Panc1 (cell line): ENCODE data around the gene NFATC1. TPM values are rescaled to one million over a fixed set of nuclear protein-coding genes. Genes with fewer than 3 reads are reported as not detected.

Experiments
- ATAC-seq: fragments of 200-7000 bp; cut with Tn5 transposase; 2 replicates; pipeline ENCODE4 v1.9.1; 2020; ENCODE audit warnings: mild to moderate bottlenecking, moderate library complexity
- BruUV-seq: library from RNA; stranded (reverse); fragments of 400-500 nt; replicated peaks from 2 replicates; lab custom pipeline; 2021; lab: Mats Ljungman, UMichigan
- CTCF ChIA-PET: fragments of 300-600 bp; sonication (Branson Sonifier 250); formaldehyde crosslinking; loops from one replicate; lab custom pipeline; 2022; ENCODE audit warnings: antibody characterized with exemption; lab: Charles Lee
- POLR2A ChIA-PET: fragments of 300-600 bp; sonication (Branson Sonifier 250); formaldehyde crosslinking; loops from one replicate; lab custom pipeline; 2022; ENCODE audit warnings: antibody characterized with exemption; lab: Charles Lee
- DNase-seq: peaks from one replicate; pipeline ENCODE4 v3.0.0-alpha.2; 2010; ENCODE audit warnings: low read depth, low spot score
- H3K27ac ChIP-seq: 2 replicates; pipeline ENCODE4 v1.5.1; 2011; ENCODE audit warnings: mild to moderate bottlenecking, low read length, inconsistent platforms
- H3K27me3 ChIP-seq: fragments of 200-500 bp; sonication (Bioruptor generic); 2 replicates; pipeline ENCODE4 v1.6.0; 2014; ENCODE audit warnings: low read length, inconsistent platforms; ENCODE audit not compliant: control insufficient read depth, insufficient read depth
- H3K36me3 ChIP-seq: fragments of 200-500 bp; sonication (Bioruptor generic); 2 replicates; pipeline ENCODE4 v1.5.1; 2014; ENCODE audit warnings: inconsistent platforms, mild to moderate bottlenecking, low read length, moderate library complexity; ENCODE audit not compliant: control insufficient read depth, insufficient read depth
- H3K4me1 ChIP-seq: 2 replicates; pipeline ENCODE4 v1.5.1; 2011; ENCODE audit warnings: inconsistent platforms, mild to moderate bottlenecking, low read length, moderate library complexity; ENCODE audit not compliant: control insufficient read depth, insufficient read depth
- H3K4me3 ChIP-seq, 2 experiments: 2 replicates each; pipeline ENCODE4 v1.5.1; 2011 to 2012; ENCODE audit warnings: low read depth in 2 of 2, low read length in 2 of 2, mild to moderate bottlenecking in 2 of 2, inconsistent platforms in 1 of 2, moderate library complexity in 1 of 2
- H3K9me3 ChIP-seq: fragments of 200-500 bp; sonication (Bioruptor generic); 2 replicates; pipeline ENCODE4 v1.5.1; 2014; ENCODE audit warnings: low read depth, mild to moderate bottlenecking, inconsistent platforms, low read length, moderate library complexity; ENCODE audit not compliant: control insufficient read depth, insufficient read depth
- POLR2AphosphoS5 ChIP-seq: IDR thresholded peaks from 2 replicates; pipeline ENCODE4 v1.6.1; 2012; ENCODE audit warnings: mild to moderate bottlenecking, low read depth, low read length, moderate library complexity
- SIN3A ChIP-seq: IDR thresholded peaks from 2 replicates; pipeline ENCODE4 v1.6.1; 2012; ENCODE audit warnings: low read depth, mild to moderate bottlenecking, low read length, moderate library complexity, borderline replicate concordance; ENCODE audit not compliant: insufficient read depth
- TCF7L2 ChIP-seq: IDR thresholded peaks from 2 replicates; pipeline ENCODE4 v1.6.1; 2011; ENCODE audit warnings: mild to moderate bottlenecking, low read depth, low read length, inconsistent platforms
- in situ Hi-C: cut with HindIII; loops from 2 replicates; pipeline ENCODE4 v1.10.0; 2016; ENCODE audit warnings: low sequenced_read_pairs, low pct_unique_long_range_greater_than_20kb
- intact Hi-C: fragments of 100-400 bp; cut with micrococcal nuclease; formaldehyde crosslinking; loops from one replicate; pipeline ENCODE4 v1.10.0; 2022; ENCODE audit not compliant: unreplicated experiment
- total RNA-seq: library from RNA; stranded (reverse); gene quantifications from one replicate; pipeline ENCODE4 v1.2.1, GENCODE V29; 2021; ENCODE audit not compliant: unreplicated experiment
- TF ChIP-seq, protein P1 (sequence below), 2 experiments: IDR thresholded peaks; 2 replicates each; pipeline ENCODE4 v1.6.1; 2011 to 2012; ENCODE audit warnings: low read depth in 2 of 2, control low read depth in 1 of 2, low read length in 1 of 2, mild to moderate bottlenecking in 1 of 2, moderate library complexity in 1 of 2; ENCODE audit not compliant: insufficient read depth in 1 of 2
- TF ChIP-seq, protein P2 (sequence below): fragments of 450-650 bp; IDR thresholded peaks from 2 replicates; pipeline ENCODE4 v1.5.1; 2017; ENCODE audit warnings: mild to moderate bottlenecking

NFATC1 gene
- total RNA-seq, 1 experiment from 2014 or later = 30.8 TPM

DNA sequence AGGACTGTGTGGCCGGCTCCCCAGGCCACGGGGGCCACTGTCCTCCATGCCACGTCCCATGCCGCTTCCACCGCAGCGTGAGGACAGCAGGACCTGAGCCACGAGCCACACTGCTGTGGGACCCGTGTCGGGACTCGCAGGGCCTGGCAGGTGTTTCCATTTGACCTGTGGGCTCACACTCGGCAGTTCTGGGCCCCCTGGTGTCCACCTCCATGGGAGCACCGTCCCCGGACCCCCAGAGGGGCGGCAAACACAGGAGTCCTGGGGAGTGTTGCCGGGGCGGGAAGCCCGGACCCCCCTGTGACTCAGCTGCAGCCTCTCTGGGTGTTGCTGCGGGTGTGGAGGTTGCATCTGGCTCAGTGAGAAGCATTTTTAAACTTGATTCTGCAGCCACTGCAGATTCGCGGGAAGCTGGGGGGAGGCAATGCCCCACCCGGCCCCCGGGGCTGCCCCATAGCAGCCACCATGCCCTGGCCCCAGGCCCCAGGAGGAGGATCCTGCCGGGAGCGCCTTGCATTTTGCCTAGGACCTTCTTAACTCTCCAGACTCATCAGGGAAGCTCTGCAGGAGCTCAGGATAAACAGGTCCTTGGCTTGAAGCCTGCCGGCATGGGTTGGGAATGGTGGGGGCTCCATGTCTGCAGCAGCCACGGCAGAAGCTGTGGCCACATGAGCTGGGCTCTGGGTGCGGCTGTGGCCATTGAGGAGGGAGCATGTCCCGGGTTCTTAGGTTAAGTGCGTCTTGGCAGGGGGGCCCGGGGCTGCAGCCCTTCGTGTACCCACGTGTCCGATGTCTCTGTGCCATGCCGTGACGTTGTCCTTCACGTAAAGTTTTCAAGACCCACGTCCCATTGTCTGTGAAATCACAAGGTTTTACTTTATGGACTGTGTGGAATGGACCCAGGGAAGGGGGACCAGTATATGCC, 30.9 kb downstream of the NFATC1 start:
- H3K36me3 ChIP-seq = no peaks in the 10 kb centered on the region
- in situ Hi-C loops = no loop called here
- no peaks in the 10 kb centered on the region for H3K9me3 ChIP-seq
- TF ChIP-seq, protein P1, sequence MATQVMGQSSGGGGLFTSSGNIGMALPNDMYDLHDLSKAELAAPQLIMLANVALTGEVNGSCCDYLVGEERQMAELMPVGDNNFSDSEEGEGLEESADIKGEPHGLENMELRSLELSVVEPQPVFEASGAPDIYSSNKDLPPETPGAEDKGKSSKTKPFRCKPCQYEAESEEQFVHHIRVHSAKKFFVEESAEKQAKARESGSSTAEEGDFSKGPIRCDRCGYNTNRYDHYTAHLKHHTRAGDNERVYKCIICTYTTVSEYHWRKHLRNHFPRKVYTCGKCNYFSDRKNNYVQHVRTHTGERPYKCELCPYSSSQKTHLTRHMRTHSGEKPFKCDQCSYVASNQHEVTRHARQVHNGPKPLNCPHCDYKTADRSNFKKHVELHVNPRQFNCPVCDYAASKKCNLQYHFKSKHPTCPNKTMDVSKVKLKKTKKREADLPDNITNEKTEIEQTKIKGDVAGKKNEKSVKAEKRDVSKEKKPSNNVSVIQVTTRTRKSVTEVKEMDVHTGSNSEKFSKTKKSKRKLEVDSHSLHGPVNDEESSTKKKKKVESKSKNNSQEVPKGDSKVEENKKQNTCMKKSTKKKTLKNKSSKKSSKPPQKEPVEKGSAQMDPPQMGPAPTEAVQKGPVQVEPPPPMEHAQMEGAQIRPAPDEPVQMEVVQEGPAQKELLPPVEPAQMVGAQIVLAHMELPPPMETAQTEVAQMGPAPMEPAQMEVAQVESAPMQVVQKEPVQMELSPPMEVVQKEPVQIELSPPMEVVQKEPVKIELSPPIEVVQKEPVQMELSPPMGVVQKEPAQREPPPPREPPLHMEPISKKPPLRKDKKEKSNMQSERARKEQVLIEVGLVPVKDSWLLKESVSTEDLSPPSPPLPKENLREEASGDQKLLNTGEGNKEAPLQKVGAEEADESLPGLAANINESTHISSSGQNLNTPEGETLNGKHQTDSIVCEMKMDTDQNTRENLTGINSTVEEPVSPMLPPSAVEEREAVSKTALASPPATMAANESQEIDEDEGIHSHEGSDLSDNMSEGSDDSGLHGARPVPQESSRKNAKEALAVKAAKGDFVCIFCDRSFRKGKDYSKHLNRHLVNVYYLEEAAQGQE (IDR thresholded peaks at IDR 0.05; ENCODE audit: insufficient read depth in 1 of 2, low read depth in 2 of 2, low read length in 1 of 2) = no peak
- no peak for TF ChIP-seq SIN3A
- TF ChIP-seq, protein P2, sequence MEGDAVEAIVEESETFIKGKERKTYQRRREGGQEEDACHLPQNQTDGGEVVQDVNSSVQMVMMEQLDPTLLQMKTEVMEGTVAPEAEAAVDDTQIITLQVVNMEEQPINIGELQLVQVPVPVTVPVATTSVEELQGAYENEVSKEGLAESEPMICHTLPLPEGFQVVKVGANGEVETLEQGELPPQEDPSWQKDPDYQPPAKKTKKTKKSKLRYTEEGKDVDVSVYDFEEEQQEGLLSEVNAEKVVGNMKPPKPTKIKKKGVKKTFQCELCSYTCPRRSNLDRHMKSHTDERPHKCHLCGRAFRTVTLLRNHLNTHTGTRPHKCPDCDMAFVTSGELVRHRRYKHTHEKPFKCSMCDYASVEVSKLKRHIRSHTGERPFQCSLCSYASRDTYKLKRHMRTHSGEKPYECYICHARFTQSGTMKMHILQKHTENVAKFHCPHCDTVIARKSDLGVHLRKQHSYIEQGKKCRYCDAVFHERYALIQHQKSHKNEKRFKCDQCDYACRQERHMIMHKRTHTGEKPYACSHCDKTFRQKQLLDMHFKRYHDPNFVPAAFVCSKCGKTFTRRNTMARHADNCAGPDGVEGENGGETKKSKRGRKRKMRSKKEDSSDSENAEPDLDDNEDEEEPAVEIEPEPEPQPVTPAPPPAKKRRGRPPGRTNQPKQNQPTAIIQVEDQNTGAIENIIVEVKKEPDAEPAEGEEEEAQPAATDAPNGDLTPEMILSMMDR = no peak
- no peak for TF ChIP-seq TCF7L2
- no peak for TF ChIP-seq POLR2AphosphoS5
- H3K27ac ChIP-seq = no peak overlapping the region
- H3K27me3 ChIP-seq = no peaks in the 10 kb centered on the region
- ChIA-PET CTCF (interaction anchor here (0.6 kb wide), 1 partner anchor 30 kb away, joined by 8 read pairs; no protein-coding TSS in a partner anchor), POLR2A (no interaction called here)
- DNase-seq (no peak), ATAC-seq (0 out of 2 replicates have a peak, but pooled peaks have one; percentile 14)
- intact Hi-C loops = no loop called here
- H3K4me3 ChIP-seq = no peak overlapping the region
- H3K4me1 ChIP-seq = no peaks in the 10 kb centered on the region
- no TSS peak for BruUV-seq

DNA sequence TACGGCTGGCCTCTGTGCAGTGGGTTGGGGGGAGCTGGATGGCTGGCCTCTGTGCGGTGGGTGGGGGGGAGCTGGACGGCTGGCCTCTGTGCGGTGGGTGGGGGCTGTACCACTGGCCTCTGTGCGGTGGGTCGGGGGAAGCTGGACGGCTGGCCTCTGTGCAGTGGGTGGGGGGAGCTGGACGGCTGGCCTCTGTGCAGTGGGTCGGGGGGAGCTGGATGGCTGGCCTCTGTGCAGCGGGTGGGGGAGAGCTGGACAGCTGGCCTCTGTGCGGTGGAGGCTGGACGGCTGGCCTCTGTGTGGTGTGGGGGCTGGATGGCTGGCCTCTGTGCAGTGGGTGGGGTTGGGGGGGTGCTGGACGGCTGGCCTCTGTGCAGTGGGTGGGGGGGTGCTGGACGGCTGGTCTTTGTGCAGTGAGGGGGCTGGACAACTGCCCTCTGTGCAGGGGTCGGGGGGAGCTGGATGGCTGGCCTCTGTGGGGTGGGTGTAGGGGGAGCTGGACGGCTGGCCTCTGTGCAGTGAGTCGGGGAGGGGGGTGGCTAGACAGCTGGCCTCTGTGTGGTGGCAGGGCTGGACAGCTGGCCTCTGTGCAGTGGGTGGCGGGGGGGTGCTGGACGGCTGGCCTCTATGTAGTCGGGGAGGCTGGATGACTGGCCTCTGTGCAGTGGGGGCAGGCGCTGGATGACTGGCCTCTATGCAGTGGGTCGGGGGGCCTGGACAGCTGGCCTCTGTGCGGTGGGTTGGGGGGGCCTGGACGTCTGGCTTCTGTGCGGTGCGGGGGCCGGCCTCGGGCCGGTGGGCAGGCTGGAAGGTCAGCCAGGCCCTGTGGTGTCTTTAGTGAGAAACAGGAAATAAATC, 31.9 kb downstream of the NFATC1 start:
- DNase-seq = no peak
- in situ Hi-C loops = no loop called here
- Histone ChIP-seq H3K27me3 (no peaks in the 10 kb centered on the region), H3K4me3 (no peak overlapping the region), H3K36me3 (no peaks in the 10 kb centered on the region), H3K4me1 (no peaks in the 10 kb centered on the region), H3K9me3 (no peaks in the 10 kb centered on the region), H3K27ac (no peak overlapping the region)
- ATAC-seq = no peak
- ChIA-PET CTCF (interaction anchor here (0.6 kb wide), 1 partner anchor 30 kb away, joined by 8 read pairs; no protein-coding TSS in a partner anchor), POLR2A (interaction anchor here (0.6 to 0.7 kb wide), 2 partner anchors 25 to 53 kb away, joined by 5 to 26 read pairs; no protein-coding TSS in a partner anchor)
- intact Hi-C loops = no loop called here
- BruUV-seq = no TSS peak
- TF ChIP-seq, protein P1 (IDR thresholded peaks at IDR 0.05; ENCODE audit: insufficient read depth in 1 of 2, low read depth in 2 of 2, low read length in 1 of 2) = no peak
- TF ChIP-seq, protein P2 = no peak
- no peak for TF ChIP-seq TCF7L2
- no peak for TF ChIP-seq SIN3A
- TF ChIP-seq POLR2AphosphoS5 = no peak
